ENCODE measurements around the gene ZNF649. TPM values are rescaled to one million over a fixed set of nuclear protein-coding genes. Genes with fewer than 3 reads are reported as not detected.

ZNF649 gene
- total RNA-seq (2022; extraction: Qiagen RNA extraction; ENCODE audit: low read depth) = 0.11 to 0.41 TPM (median 0.22 TPM) in 5 replicates

DNA sequence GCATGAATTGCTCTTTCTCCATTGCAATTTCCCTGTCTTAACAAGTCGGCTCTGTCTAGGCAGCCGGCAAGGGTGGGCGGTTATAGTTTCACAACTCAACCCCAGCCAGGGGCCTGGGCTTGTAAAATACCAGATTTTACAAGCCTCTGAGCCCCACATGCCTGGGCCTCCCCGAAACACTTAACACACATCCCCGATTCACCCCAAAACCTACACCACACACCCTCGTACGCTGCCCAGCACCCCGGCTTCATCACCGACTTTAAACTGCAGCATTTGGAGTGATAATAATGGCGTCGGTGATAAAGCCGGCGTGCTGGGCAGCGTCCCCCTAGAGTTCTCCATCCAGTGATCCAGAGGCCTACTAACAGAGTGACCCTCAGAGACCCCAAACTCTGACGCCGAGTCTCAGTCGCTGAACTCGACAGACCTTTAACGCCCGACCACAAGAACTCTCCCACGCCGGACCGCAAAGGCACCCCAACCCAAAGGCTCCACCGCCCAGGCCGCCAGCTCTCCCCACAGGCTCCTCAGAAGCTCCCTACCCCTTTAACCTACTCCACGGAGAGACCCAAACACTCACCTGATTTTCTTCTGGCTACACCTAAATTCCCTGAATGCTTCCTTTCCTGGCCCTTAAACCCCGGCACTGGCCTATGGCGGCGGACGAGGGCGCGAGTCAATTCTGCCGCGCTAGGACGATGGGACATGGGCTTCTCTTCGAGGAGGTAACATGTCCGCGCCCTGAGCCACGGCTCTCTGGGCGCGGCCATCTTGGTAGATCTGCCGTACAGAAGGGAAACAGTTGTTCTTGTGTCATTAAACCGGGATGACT, at the start of gene ZNF649:
Gene ZNF649, minus strand, starts transcription at position 687 of the 835 bp plus-strand sequence. CDS start 4,910 bp downstream, outside the sequence.

GRCh38 chr19:51926784-51927741, 22.2 kb upstream of the ZNF649 start, which contains the start of gene ZNF613:
ZNF613 (plus strand) TSS chr19:51927472; CDS start chr19:51936221, 8,749 bp downstream.

GRCh38 chr19:51887522-51888498, 17.0 kb downstream of the ZNF649 start, which contains the start of gene ZNF577:
ZNF577 (minus strand) TSS chr19:51887951; CDS start chr19:51880382, 7,569 bp downstream.

Other genes starting within 250 kb of the ZNF649 start
- gene SPACA6, start 211.7 kb downstream of the ZNF649 start, total RNA-seq (2022; extraction: Qiagen RNA extraction; ENCODE audit: low read depth) = 10.4 to 16.0 TPM (median 14.7 TPM) in 5 replicates
- not detected in 5 replicates for gene HAS1, start 181.0 kb downstream of the ZNF649 start, total RNA-seq (2022; extraction: Qiagen RNA extraction; ENCODE audit: low read depth)
- 0.11 to 0.24 TPM in 2 of 5 replicates, not detected in the others for gene FPR1, start 153.1 kb downstream of the ZNF649 start, total RNA-seq (2022; extraction: Qiagen RNA extraction; ENCODE audit: low read depth)
- gene FPR2, start 143.8 kb downstream of the ZNF649 start, total RNA-seq (2022; extraction: Qiagen RNA extraction; ENCODE audit: low read depth) = not detected in 5 replicates
- not detected in 5 replicates for gene FPR3, start 109.9 kb downstream of the ZNF649 start, total RNA-seq (2022; extraction: Qiagen RNA extraction; ENCODE audit: low read depth)
- 0.10 TPM in 1 of 5 replicates, not detected in the others for gene ZNF577, start 17.1 kb downstream of the ZNF649 start, total RNA-seq (2022; extraction: Qiagen RNA extraction; ENCODE audit: low read depth)
- gene ZNF613, start 22.5 kb upstream of the ZNF649 start, total RNA-seq (2022; extraction: Qiagen RNA extraction; ENCODE audit: low read depth) = 0.72 to 1.4 TPM (median 1.3 TPM) in 5 replicates
- 3.3 to 8.7 TPM (median 4.5 TPM) in 5 replicates for gene ZNF350, start 81.8 kb upstream of the ZNF649 start, total RNA-seq (2022; extraction: Qiagen RNA extraction; ENCODE audit: low read depth)
- gene ZNF615, start 103.2 kb upstream of the ZNF649 start, total RNA-seq (2022; extraction: Qiagen RNA extraction; ENCODE audit: low read depth) = 2.8 to 5.0 TPM (median 3.9 TPM) in 5 replicates
- 2.2 to 3.6 TPM (median 3.4 TPM) in 5 replicates for gene ZNF614, start 123.4 kb upstream of the ZNF649 start, total RNA-seq (2022; extraction: Qiagen RNA extraction; ENCODE audit: low read depth)
- 1.4 to 2.1 TPM (median 1.8 TPM) in 5 replicates for gene ZNF432, start 143.8 kb upstream of the ZNF649 start, total RNA-seq (2022; extraction: Qiagen RNA extraction; ENCODE audit: low read depth)
- gene ZNF841, start 190.7 kb upstream of the ZNF649 start, total RNA-seq (2022; extraction: Qiagen RNA extraction; ENCODE audit: low read depth) = 1.0 to 3.0 TPM (median 2.2 TPM) in 5 replicates
- gene ZNF616, start 234.9 kb upstream of the ZNF649 start, total RNA-seq (2022; extraction: Qiagen RNA extraction; ENCODE audit: low read depth) = 0.52 to 1.8 TPM (median 0.96 TPM) in 5 replicates